ENCODE data around the gene TLCD3A.

The TLCD3A gene

DNA sequence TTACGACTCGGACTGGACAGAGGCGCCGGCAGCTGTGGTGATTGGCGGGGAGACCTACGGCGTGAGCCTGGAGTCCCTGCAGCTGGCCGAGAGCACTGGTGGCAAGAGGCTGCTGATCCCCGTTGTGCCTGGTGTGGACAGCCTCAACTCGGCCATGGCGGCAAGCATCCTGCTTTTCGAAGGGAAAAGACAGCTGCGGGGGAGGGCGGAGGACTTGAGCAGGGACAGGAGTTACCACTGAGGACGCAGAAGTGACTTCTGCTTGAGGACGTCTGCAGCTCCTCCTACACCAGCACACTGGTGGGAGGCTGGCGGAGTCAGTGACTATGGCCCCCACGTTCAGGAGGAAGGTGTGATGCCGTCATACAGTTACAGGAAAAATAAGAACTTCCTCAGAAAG is 59.4 kb downstream of the TLCD3A start:
- Histone ChIP-seq H3K79me2 (ENCODE audit: insufficient read depth, low read length) (no peaks in the 10 kb centered on the region), H3K4me3 (ENCODE audit: low read length, poor library complexity, severe bottlenecking) (no peak overlapping the region), H3K9me3 (ENCODE audit: insufficient read depth, low read depth, low read length) (no peaks in the 10 kb centered on the region), H3K4me1 (ENCODE audit: insufficient read depth, low read length, poor library complexity, severe bottlenecking) (no peaks in the 10 kb centered on the region), H3K36me3 (ENCODE audit: insufficient read depth, low read length) (peaks cover 16% of the 10 kb centered on the region; the same call in 1 of the 2 replicates), H4K20me1 (ENCODE audit: insufficient read depth, low read length, poor library complexity, severe bottlenecking) (no peaks in the 10 kb centered on the region), H2AFZ (ENCODE audit: low read length) (no peak overlapping the region), H3F3A (ENCODE audit: low read depth) (no peaks in the 10 kb centered on the region), H3K27me3 (ENCODE audit: insufficient read depth, low read length, poor library complexity, severe bottlenecking) (no peaks in the 10 kb centered on the region), H3K9ac (ENCODE audit: low read depth, low read length, poor library complexity, severe bottlenecking) (no peak overlapping the region), H3K9me2 (replicated peaks; ENCODE audit: low read depth, low read length) (no peaks in the 10 kb centered on the region), H3K4me2 (ENCODE audit: low read depth, low read length, poor library complexity, severe bottlenecking) (no peak overlapping the region)
- no peak for TF ChIP-seq EZH2phosphoT487 (IDR thresholded peaks at IDR 0.05; ENCODE audit: borderline replicate concordance)
- TF ChIP-seq, protein P1, sequence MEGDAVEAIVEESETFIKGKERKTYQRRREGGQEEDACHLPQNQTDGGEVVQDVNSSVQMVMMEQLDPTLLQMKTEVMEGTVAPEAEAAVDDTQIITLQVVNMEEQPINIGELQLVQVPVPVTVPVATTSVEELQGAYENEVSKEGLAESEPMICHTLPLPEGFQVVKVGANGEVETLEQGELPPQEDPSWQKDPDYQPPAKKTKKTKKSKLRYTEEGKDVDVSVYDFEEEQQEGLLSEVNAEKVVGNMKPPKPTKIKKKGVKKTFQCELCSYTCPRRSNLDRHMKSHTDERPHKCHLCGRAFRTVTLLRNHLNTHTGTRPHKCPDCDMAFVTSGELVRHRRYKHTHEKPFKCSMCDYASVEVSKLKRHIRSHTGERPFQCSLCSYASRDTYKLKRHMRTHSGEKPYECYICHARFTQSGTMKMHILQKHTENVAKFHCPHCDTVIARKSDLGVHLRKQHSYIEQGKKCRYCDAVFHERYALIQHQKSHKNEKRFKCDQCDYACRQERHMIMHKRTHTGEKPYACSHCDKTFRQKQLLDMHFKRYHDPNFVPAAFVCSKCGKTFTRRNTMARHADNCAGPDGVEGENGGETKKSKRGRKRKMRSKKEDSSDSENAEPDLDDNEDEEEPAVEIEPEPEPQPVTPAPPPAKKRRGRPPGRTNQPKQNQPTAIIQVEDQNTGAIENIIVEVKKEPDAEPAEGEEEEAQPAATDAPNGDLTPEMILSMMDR (conservative IDR thresholded peaks at IDR 0.05; ENCODE audit: low read length), result no peak

DNA sequence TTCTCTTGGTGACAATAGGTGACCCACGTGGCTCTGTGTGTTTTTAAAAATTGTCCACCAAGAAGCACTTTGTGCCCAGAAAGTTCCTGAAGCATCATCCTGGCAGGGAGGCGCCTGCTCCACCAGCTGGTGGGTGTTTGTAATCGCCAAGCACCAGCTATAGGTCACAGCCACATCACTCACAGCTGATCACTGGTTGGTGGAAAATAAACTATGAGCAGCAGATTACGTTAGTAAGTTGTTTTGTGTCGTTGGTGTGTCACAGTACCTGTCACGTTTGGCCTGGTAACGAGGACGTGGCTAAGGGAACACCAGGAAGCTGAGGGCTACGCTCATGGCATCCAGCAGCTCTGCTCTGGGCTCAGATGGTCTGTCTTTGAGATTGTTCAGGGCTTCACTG is 59.9 kb downstream of the TLCD3A start:
- H2AFZ ChIP-seq (ENCODE audit: low read length), result no peak overlapping the region
- H3K4me1 ChIP-seq (ENCODE audit: insufficient read depth, low read length, poor library complexity, severe bottlenecking), result no peaks in the 10 kb centered on the region
- H3F3A ChIP-seq (ENCODE audit: low read depth), result no peaks in the 10 kb centered on the region
- H4K20me1 ChIP-seq (ENCODE audit: insufficient read depth, low read length, poor library complexity, severe bottlenecking), result no peaks in the 10 kb centered on the region
- H3K36me3 ChIP-seq (ENCODE audit: insufficient read depth, low read length), result peaks cover 16% of the 10 kb centered on the region; the same call in 1 of the 2 replicates
- H3K79me2 ChIP-seq (ENCODE audit: insufficient read depth, low read length), result no peaks in the 10 kb centered on the region
- H3K4me3 ChIP-seq (ENCODE audit: low read length, poor library complexity, severe bottlenecking), result no peak overlapping the region
- no peak overlapping the region for H3K4me2 ChIP-seq (ENCODE audit: low read depth, low read length, poor library complexity, severe bottlenecking)
- no peak overlapping the region for H3K9ac ChIP-seq (ENCODE audit: low read depth, low read length, poor library complexity, severe bottlenecking)
- TF ChIP-seq EZH2phosphoT487 (IDR thresholded peaks at IDR 0.05; ENCODE audit: borderline replicate concordance), result no peak
- TF ChIP-seq, protein P1 (conservative IDR thresholded peaks at IDR 0.05; ENCODE audit: low read length), result no peak; the same call in 1 of the 2 replicates
- no peaks in the 10 kb centered on the region for H3K9me2 ChIP-seq (replicated peaks; ENCODE audit: low read depth, low read length)
- no peaks in the 10 kb centered on the region for H3K9me3 ChIP-seq (ENCODE audit: insufficient read depth, low read depth, low read length)
- H3K27me3 ChIP-seq (ENCODE audit: insufficient read depth, low read length, poor library complexity, severe bottlenecking), result no peaks in the 10 kb centered on the region

Measured in Loucy (cell line).